ENCODE data around the gene PNPLA6. TPM values are rescaled to one million over a fixed set of nuclear protein-coding genes. Genes with fewer than 3 reads are reported as not detected.

PNPLA6 gene
- total RNA-seq (2022) (67.6 and 79.2 TPM in 2 replicates), Bru-seq, nascent RNA (percentile 43 among the genes with signal in this experiment), BruChase-seq, experiment 1, labeled RNA remaining after a 2-hour chase (percentile 53 among the genes with signal in this experiment), BruChase-seq, experiment 2, labeled RNA remaining after a 6-hour chase (percentile 63 among the genes with signal in this experiment)
- long read RNA-seq, full-length matches to known transcripts: 8 of 37 reads
- long read RNA-seq, partial matches to known transcripts: 15 of 37 reads
- long read RNA-seq, other reads (novel, unspliced or antisense): 14 of 37 reads

DNA sequence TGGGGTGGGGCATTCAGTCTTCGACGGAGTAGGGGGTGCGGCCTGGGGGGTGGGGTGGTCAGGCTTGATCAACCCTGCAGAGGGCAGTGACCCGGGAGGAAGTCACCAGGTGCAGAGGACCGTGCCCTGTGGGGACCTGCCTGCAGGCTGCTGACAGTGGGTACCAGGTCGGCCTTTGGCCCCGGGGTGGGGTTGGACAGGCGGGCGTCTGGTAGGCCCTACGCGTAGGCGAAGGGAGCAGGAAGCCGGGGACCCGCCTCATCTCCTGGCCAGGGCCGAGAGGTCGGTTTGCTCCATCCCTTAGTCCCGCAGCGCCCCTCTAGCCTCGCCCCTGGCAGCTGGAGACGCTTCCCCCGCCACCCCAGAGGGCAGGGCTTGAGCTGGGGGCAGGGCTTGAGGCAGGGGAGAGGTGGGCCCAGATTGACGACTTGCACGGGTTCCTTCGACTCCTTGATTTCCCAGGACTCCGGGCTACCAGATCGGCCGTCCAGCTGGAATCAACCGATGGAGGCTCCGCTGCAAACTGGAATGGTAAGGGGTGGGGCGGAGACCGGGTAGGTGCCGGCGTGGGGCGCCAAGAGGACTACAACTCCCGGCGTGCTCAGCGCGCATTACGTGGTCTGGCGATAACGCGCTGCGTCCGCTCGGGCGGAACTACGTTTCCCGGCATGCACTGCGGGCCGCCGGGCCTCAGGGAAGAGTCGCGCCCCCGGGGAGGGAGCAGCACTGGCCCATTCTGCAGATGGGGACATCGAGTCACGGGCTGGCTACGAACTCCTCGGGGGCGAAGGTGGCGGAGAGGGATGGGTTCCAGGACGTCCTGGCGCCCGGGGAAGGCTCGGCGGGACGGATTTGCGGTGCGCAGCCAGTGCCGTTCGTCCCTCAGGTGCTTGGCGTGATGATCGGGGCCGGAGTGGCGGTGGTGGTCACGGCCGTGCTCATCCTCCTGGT, at the start of gene PNPLA6:
Gene PNPLA6, plus strand, starts transcription at position 671 of the 951 bp plus-strand sequence. Its CDS starts 72 bp downstream, at position 743.
- no TSS peak for BruUV-seq (replicated peaks)
- no peaks in the 10 kb centered on the region for H3K27me3 Mint-ChIP-seq (ENCODE audit: insufficient read depth, unreplicated experiment)
- Histone ChIP-seq H3K27me3 (replicated peaks; ENCODE audit: control insufficient read depth, insufficient read depth, low read length) (no peaks in the 10 kb centered on the region), H3K4me1 (peaks cover 9% of the 10 kb centered on the region), H3K36me3 (ENCODE audit: control insufficient read depth, insufficient read depth, low read length) (no peaks in the 10 kb centered on the region; the same call in 1 of the 2 replicates), H3K9me3 (no peaks in the 10 kb centered on the region), H3K4me3 (ENCODE audit: low read depth, low read length) (peak within 1 kb of the TSS; percentile 69)
- intact Hi-C loops (cut with micrococcal nuclease; ENCODE audit: unreplicated experiment): loop anchor here (1.0 to 2.0 kb wide), 2 partner anchors 46 to 149 kb away; partner anchors contain the start of gene PEX11G
- POLR2A ChIA-PET: interaction anchor here (1.6 kb wide), 1 partner anchor 13 kb away, joined by 4 read pairs; the partner anchor contains the start of gene MCOLN1
- peak within 1 kb of the TSS; percentile 97 for H3K4me3 Mint-ChIP-seq (ENCODE audit: unreplicated experiment)
- TF ChIP-seq, protein P1, sequence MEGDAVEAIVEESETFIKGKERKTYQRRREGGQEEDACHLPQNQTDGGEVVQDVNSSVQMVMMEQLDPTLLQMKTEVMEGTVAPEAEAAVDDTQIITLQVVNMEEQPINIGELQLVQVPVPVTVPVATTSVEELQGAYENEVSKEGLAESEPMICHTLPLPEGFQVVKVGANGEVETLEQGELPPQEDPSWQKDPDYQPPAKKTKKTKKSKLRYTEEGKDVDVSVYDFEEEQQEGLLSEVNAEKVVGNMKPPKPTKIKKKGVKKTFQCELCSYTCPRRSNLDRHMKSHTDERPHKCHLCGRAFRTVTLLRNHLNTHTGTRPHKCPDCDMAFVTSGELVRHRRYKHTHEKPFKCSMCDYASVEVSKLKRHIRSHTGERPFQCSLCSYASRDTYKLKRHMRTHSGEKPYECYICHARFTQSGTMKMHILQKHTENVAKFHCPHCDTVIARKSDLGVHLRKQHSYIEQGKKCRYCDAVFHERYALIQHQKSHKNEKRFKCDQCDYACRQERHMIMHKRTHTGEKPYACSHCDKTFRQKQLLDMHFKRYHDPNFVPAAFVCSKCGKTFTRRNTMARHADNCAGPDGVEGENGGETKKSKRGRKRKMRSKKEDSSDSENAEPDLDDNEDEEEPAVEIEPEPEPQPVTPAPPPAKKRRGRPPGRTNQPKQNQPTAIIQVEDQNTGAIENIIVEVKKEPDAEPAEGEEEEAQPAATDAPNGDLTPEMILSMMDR (IDR thresholded peaks at IDR 0.05; ENCODE audit: insufficient read depth in 1 of 2, low read depth in 1 of 2, low read length in 1 of 2, severe bottlenecking in 1 of 2, unreplicated experiment in 1 of 2): no peak
- CTCF ChIA-PET: no interaction called here
- peaks cover 25% of the 10 kb centered on the region for H3K36me3 Mint-ChIP-seq (ENCODE audit: insufficient read depth, unreplicated experiment)
- no peaks in the 10 kb centered on the region for H3K4me1 Mint-ChIP-seq (ENCODE audit: low read depth, unreplicated experiment)
- no peaks in the 10 kb centered on the region for H3K9me3 Mint-ChIP-seq (ENCODE audit: unreplicated experiment)
- peak; percentile 93 for DNase-seq
- H3K27ac Mint-ChIP-seq (ENCODE audit: unreplicated experiment): peak within 1 kb of the TSS; percentile 89

DNA sequence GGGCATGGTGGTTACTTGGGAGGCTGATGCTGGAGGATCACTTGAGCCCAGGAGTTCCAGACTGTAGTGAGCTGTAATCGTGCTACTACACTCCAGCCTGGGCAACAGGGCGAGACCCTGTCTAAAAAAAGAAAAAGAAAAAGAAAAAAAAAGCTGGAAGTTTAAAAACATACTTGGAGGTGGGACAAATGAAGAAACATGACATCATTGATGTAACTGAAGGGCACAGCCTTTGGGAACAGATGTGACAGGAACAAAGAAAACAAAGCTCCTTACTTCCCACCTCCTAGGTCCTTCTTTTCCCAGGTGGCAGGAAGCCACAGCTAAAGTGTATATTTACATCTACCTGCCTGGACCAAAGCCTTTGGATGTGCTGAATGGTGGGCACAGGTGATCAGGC, 48.6 kb upstream of the PNPLA6 start:
- H3K4me3 Mint-ChIP-seq (ENCODE audit: unreplicated experiment): no peak overlapping the region
- intact Hi-C loops (cut with micrococcal nuclease; ENCODE audit: unreplicated experiment): no loop called here
- no peaks in the 10 kb centered on the region for H3K36me3 ChIP-seq (ENCODE audit: control insufficient read depth, insufficient read depth, low read length)
- BruUV-seq (replicated peaks): no TSS peak
- peaks cover 7% of the 10 kb centered on the region for H3K4me1 Mint-ChIP-seq (ENCODE audit: low read depth, unreplicated experiment)
- no peaks in the 10 kb centered on the region for H3K27me3 ChIP-seq (replicated peaks; ENCODE audit: control insufficient read depth, insufficient read depth, low read length)
- H3K9me3 Mint-ChIP-seq (ENCODE audit: unreplicated experiment): no peaks in the 10 kb centered on the region
- ChIA-PET CTCF (no interaction called here), POLR2A (no interaction called here)
- no peaks in the 10 kb centered on the region for H3K9me3 ChIP-seq
- H3K27me3 Mint-ChIP-seq (ENCODE audit: insufficient read depth, unreplicated experiment): no peaks in the 10 kb centered on the region
- no peak overlapping the region for H3K27ac Mint-ChIP-seq (ENCODE audit: unreplicated experiment)
- H3K4me3 ChIP-seq (ENCODE audit: low read depth, low read length): no peak overlapping the region
- peaks cover 16% of the 10 kb centered on the region for H3K36me3 Mint-ChIP-seq (ENCODE audit: insufficient read depth, unreplicated experiment)
- DNase-seq: no peak
- peaks cover 9% of the 10 kb centered on the region for H3K4me1 ChIP-seq
- TF ChIP-seq, protein P1 (IDR thresholded peaks at IDR 0.05; ENCODE audit: insufficient read depth in 1 of 2, low read depth in 1 of 2, low read length in 1 of 2, severe bottlenecking in 1 of 2, unreplicated experiment in 1 of 2): no peak
